ENCODE data around the gene HMGCLL1. TPM values are rescaled to one million over a fixed set of nuclear protein-coding genes. Genes with fewer than 3 reads are reported as not detected.

HMGCLL1 gene
- total RNA-seq, 2 donors from 2014 or later: not detected

- no peaks in the 10 kb centered on the region for H3K9me3 ChIP-seq
- ATAC-seq (ENCODE audit: insufficient number of reproducible peaks, low FRiP score, low read depth): no peak
- TF ChIP-seq, protein P1, sequence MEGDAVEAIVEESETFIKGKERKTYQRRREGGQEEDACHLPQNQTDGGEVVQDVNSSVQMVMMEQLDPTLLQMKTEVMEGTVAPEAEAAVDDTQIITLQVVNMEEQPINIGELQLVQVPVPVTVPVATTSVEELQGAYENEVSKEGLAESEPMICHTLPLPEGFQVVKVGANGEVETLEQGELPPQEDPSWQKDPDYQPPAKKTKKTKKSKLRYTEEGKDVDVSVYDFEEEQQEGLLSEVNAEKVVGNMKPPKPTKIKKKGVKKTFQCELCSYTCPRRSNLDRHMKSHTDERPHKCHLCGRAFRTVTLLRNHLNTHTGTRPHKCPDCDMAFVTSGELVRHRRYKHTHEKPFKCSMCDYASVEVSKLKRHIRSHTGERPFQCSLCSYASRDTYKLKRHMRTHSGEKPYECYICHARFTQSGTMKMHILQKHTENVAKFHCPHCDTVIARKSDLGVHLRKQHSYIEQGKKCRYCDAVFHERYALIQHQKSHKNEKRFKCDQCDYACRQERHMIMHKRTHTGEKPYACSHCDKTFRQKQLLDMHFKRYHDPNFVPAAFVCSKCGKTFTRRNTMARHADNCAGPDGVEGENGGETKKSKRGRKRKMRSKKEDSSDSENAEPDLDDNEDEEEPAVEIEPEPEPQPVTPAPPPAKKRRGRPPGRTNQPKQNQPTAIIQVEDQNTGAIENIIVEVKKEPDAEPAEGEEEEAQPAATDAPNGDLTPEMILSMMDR (IDR thresholded peaks at IDR 0.05): no peak
These were observed 42.5 kb downstream of the HMGCLL1 start for GRCh38 chr6:55536391-55536956.

DNA sequence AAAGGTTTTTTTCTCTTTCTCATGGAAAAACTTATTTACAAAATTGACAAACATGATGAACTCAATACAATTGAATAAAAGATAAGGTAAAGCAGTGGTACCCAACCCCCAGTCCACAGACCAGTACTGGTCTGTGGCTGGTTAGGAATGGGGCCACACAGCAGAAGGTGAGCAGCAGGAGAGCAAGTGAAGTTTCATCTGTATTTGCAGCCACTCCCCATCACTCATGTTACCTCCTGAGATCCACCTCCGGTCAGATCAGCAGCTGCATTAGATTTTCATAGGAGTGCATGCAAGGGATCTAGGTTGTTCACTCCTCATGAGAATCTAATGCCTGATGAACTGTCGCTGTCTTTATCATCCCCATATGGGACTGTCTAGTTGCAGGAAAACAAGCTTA is 47.5 kb downstream of the HMGCLL1 start:
- H3K36me3 ChIP-seq: no peaks in the 10 kb centered on the region
- DNase-seq (ENCODE audit: low spot score) (no peak), ATAC-seq (ENCODE audit: insufficient number of reproducible peaks, low FRiP score, low read depth) (no peak)
- H3K9me3 ChIP-seq: no peaks in the 10 kb centered on the region
- no peaks in the 10 kb centered on the region for H3K4me1 ChIP-seq (ENCODE audit: control insufficient read depth in 1 of 2, low read depth in 2 of 2)
- H3K4me3 ChIP-seq: no peak overlapping the region
- no peaks in the 10 kb centered on the region for H3K27me3 ChIP-seq (replicated peaks; ENCODE audit: insufficient read depth)
- no peak overlapping the region for H3K27ac ChIP-seq
- TF ChIP-seq, protein P1 (IDR thresholded peaks at IDR 0.05): no peak

More at GRCh38 chr6:55536391-55536956, 42.5 kb downstream of the HMGCLL1 start:
- H3K4me3 ChIP-seq: no peak overlapping the region
- H3K27ac ChIP-seq: no peak overlapping the region
- no peak for DNase-seq (ENCODE audit: low spot score)
- no peaks in the 10 kb centered on the region for H3K36me3 ChIP-seq
- H3K27me3 ChIP-seq (replicated peaks; ENCODE audit: insufficient read depth): no peaks in the 10 kb centered on the region
- H3K4me1 ChIP-seq (ENCODE audit: control insufficient read depth in 1 of 2, low read depth in 2 of 2): no peaks in the 10 kb centered on the region

GRCh38 chr6:55530931-55531330 is 48.1 kb downstream of the HMGCLL1 start:
- no peak for ATAC-seq (ENCODE audit: insufficient number of reproducible peaks, low FRiP score, low read depth)
- Histone ChIP-seq H3K4me1 (ENCODE audit: control insufficient read depth in 1 of 2, low read depth in 2 of 2) (no peaks in the 10 kb centered on the region), H3K27me3 (replicated peaks; ENCODE audit: insufficient read depth) (no peaks in the 10 kb centered on the region), H3K4me3 (no peak overlapping the region), H3K9me3 (no peaks in the 10 kb centered on the region), H3K36me3 (no peaks in the 10 kb centered on the region), H3K27ac (no peak overlapping the region)
- no peak for DNase-seq (ENCODE audit: low spot score)
- TF ChIP-seq, protein P1 (IDR thresholded peaks at IDR 0.05): no peak

DNA sequence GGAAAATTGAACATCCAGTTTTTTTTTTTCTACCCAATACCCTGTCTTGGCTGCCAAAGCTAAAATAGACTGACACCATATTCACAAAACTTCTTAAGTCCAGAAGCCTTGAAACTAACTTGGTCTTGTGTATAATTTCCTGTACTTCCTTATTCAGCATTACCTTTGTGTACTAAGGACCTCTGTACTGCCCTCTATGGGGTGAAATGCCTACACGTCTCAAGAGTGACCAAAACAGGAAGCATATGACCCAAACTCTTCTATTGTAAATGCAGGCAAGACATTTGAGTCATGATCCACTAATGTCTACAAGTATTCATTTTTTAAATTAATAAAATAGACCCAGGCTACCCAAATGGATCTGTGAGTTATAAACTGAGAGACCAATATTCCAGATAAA is 50.4 kb downstream of the HMGCLL1 start:
- ATAC-seq (ENCODE audit: insufficient number of reproducible peaks, low FRiP score, low read depth) (no peak), DNase-seq (ENCODE audit: low spot score) (no peak)
- Histone ChIP-seq H3K27ac (no peak overlapping the region), H3K36me3 (no peaks in the 10 kb centered on the region), H3K4me3 (no peak overlapping the region), H3K27me3 (replicated peaks; ENCODE audit: insufficient read depth) (no peaks in the 10 kb centered on the region), H3K4me1 (ENCODE audit: control insufficient read depth in 1 of 2, low read depth in 2 of 2) (no peaks in the 10 kb centered on the region), H3K9me3 (no peaks in the 10 kb centered on the region)
- TF ChIP-seq, protein P1 (IDR thresholded peaks at IDR 0.05): no peak

DNA sequence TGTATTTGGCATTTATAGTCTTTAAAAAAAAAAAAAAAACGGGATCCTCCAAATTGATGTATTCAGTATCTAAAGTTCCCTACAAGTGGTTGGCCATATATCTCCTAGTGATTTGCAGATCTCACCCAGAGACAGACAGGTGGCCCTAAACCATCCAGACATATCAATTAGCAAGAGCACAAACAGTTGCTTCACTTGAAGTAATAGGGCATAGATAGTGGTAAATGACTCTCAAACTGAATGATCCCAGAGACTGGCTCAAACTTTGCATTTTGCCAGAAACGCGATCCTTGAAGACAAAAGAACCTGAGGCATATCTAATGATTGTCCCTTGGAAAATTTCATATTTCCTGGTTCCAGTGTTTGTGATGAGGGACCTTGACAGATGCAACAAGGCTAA is 54.6 kb downstream of the HMGCLL1 start:
- no peak overlapping the region for H3K4me3 ChIP-seq
- H3K4me1 ChIP-seq (ENCODE audit: control insufficient read depth in 1 of 2, low read depth in 2 of 2): no peaks in the 10 kb centered on the region
- DNase-seq (ENCODE audit: low spot score): no peak
- no peak for ATAC-seq (ENCODE audit: insufficient number of reproducible peaks, low FRiP score, low read depth)
- H3K27me3 ChIP-seq (replicated peaks; ENCODE audit: insufficient read depth): no peaks in the 10 kb centered on the region
- H3K27ac ChIP-seq: no peak overlapping the region
- TF ChIP-seq, protein P1 (IDR thresholded peaks at IDR 0.05): no peak
- no peaks in the 10 kb centered on the region for H3K9me3 ChIP-seq
- H3K36me3 ChIP-seq: no peaks in the 10 kb centered on the region

All from thoracic aorta (tissue), 2 donors.